DMS79 treated with DMSO at 0.1 percent for 48 hours (cell line): ENCODE results near the gene CABLES2.
A peak's percentile ranks its signal among the peaks of the same experiment; 100 is the strongest.
"Not testable (repeated sequence)": the region's sequence is repeated elsewhere in the genome, so short reads cannot be mapped to it uniquely, and the experiment has no call there.

Experiments
- DNase-seq: peaks from one replicate; lab custom pipeline; 2025; lab: John Stamatoyannopoulos, UW

CABLES2 gene

DNA sequence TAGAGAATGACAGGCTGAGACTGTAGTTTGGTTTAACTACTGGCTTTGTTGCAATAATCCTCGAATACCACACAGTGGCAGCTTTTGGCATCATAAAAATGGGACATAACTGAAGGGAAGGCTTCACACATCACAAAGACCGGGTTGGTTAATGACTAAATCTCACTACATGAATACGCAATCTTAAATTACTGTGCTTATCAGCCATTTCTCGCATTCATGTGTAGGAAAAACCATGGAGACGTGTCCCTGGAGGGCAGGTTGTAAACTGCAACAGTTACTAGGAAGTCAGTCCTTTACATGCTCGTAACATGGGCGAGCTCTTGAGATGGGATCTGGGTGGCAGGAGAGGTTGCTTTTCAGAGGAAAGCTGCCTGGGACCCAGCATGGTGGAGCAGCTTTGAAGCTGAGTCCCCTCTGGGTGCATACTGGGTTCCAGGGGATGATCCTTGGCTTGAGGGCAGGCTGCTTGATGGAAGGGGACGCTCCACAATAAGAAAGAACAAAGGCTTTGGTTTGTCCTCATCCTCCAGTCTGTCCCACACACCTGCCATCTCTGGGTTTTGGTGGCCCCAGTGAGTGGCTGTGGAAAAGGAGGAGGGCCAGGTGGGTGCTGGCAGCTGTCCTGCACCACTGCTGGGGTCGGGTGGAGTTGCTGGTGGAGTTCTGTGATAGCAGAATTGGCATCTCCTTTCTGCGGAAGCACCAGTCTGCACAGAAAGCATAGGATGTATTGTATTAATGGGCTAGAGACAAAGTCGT, 18.1 kb downstream of the CABLES2 start:
- DNase-seq, result no peak

DNA sequence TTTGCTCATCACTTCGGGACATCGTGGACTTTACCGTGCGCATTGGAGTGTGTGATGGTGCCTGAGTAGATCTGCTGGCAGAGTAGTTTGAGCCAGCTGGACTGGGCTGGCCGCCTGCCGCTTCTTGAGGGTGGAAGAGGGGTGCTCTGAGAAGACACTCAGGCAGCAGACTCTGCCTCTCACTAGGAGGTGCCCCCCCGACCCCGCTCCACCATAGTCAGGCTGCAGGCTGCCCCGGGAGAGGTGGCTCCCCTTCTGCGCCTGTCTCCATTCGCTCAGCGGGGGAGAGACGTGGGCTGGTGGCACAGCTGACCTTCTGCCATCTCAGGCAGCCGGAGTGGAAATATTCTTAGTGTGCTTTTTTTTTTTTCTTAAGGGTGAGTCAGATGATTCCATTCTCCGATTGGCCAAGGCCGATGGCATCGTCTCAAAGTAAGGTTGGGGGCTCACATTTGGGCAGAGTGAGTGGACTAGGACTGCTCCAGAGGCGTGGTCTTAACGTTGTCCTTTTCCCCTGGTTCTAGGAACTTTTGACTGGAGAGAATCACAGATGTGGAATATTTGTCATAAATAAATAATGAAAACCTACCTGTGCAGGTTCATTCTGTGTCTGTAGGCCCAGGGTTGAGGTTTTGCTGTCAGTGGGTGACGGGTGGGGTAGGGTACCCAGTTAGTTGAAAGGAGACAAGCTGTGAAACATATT, 19.0 kb downstream of the CABLES2 start:
- DNase-seq, result no peak

DNA sequence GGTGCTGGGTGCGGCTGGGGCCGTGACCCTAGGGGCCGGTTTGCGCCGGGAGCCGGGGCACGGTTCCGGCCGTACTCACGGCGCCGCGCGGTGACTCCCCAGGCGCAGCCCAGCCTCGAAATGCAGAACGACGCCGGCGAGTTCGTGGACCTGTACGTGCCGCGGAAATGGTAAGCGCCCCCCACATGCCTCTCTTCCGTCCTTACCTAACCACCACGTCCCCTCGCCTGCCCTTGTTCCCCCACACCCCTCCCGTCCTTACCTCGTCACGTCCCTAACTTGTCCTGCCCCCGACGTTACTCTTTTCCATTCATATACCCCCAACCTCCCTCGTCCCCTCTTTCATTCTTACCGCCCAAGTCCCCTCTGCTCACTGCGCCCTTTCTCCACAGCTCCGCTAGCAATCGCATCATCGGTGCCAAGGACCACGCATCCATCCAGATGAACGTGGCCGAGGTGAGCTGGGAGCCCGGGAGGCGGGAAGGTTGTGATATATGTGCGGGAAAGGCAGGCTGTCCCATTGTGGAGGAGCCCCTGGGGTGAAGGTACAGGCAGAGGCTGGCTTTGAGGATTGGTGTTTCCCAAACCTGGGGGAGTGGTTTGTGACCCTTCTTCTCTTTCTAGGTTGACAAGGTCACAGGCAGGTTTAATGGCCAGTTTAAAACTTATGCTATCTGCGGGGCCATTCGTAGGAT, 19.7 kb downstream of the CABLES2 start:
- no peak for DNase-seq

DNA sequence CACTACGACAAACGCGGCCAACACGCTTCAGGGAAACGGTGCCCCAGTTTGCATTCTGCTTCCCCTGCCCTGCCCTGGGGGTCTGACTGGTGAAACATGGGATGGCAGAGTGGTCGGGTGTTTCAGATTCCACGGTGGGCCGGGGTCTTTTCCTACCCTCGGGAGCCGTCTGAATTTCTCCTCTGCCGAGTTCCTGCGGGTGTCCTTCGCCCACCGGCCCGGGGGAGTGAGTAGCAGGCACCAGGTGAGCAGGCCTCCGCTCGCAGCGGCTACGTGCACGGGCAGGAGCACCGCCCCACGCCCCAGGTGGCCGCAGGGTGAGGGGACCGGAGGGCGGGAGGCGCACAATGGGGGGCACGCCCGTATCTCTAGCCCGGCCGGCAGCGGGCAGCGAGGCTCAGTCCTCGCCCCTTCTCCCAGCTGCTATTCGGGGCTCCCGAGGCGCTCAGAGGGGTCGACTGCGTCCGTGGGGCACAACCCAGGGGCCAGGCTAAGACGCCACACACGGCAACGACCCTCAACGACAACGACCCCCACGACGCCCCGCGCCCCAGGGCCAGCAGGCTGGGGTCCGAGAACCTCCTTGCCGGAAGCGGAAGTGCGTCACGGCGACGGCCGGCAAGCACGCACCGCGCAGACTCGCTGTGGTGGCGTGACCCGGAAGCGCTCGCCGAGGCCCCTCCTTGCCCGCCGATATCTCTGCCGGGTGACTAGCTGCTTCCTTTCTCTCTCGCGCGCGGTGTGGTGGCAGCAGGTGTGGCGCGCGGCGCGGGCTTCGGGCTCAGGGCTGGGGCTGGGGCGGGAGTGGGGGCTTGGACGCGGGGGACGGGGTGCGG, 20.5 kb downstream of the CABLES2 start, which contains the start of gene RPS21:
Gene RPS21, plus strand, starts transcription at position 721 of the 836 bp plus-strand sequence. CDS start 236 bp downstream, outside the sequence.
- DNase-seq, result peak; percentile 83

DNA sequence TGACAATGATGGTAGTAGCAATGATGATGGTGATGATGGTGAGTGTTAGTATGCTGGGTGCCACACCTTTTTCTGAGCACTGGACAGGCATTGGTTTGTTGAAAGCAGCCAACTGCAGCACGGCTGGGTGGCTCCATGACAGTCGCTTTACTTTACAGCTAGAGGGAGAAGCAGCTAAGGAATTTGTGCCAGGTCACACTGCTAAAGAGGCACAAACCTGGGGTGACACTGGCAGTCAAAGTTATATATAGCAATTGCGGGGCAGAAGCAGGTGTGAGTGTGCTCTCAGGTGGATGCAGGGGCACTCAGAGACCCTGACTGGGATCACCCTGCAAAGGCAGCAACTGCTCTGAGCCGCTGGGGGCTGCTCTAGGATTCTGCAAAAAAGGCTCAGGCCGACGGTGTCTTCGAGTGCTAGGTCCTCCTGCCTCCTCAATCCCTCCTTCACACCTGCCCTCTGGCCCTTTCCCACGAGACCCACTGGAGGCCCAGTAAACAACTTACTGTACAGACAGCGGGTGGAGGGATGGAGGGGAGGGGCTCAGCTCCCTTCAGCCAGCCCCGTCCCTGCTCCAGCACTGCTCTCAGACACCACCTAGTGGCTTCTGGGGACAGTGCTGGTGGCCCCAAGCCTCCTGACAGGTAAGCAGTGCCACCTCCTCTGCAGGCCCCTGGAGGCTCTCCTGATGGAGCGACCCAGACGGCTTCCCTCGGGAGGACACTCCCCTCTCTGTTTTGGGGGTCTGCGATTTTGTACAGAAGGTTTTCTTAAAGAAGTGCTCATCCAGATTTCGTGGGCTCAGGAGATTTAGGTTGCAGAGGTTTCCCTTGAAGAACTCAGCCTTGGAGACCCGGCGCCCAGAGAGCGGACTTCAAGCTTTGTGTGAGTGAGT, 24.5 kb downstream of the CABLES2 start:
- DNase-seq, result peak; percentile 56

DNA sequence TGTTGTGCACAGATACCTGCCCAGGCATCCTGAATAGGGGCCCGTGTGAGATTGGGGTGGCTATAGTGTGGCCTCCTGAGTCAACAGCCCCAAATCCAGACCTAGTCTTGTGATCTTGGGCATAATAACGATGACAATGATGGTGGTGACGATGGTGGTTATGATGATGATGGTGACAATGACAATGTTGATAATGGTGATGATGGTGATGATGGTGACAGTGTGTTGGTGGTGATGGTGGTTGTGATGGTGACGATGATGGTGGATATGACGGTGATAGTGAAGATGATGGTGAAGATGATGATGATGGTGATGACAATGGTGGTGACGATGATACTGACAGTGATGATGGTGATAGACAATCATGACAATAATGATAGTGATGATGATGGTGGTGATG, 25.2 kb downstream of the CABLES2 start:
- no peak for DNase-seq

DNA sequence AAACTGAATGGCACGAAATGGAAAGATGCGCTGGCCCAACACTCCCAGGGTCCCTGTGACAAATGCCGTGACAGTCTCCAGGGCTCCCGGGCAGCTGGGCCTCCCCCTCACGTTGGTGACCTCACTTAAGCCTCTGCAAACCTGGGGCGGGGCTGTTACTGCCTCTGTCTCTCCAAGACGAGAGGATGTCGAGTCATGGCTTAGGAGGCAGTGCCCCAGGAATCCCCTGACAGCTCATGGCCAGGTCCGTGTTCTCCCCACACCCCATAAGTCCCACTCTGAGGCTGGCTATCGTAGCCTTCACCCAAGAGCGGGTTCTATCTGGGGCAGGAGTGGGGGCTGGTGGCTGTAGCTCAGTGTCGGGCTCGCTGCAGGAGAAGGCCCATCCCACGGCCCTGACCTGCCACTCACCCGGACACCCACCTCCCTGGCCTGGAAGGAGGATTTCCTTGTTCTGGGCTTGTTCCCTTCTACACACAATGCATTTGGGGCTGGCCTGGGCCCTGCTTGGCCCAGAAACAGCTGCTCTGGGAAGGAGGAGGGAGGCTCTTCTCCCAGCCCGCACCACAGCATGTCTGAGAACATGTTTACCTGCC, 25.8 kb downstream of the CABLES2 start:
- no peak for DNase-seq

DNA sequence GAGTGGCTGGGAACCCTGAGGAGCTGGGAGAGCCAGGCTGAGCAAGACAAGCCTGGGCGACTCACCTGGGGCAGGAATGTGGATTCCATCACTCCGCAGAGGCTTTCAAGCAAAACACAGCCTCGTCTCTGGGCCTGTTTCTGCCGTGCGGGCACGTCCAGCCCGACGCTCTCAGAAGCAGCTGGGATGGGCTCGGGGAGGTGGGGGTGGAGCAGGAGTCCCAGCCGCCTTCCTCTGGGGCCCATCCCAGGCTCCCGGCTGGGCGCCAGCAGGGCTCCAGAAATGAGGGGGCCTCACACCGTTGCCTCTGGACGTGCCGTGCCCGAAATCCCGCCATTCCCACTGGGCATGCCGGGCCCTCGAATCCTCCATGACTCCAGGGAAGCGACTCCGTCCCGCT, 28.9 kb downstream of the CABLES2 start:
- DNase-seq, result peak; percentile 40

DNA sequence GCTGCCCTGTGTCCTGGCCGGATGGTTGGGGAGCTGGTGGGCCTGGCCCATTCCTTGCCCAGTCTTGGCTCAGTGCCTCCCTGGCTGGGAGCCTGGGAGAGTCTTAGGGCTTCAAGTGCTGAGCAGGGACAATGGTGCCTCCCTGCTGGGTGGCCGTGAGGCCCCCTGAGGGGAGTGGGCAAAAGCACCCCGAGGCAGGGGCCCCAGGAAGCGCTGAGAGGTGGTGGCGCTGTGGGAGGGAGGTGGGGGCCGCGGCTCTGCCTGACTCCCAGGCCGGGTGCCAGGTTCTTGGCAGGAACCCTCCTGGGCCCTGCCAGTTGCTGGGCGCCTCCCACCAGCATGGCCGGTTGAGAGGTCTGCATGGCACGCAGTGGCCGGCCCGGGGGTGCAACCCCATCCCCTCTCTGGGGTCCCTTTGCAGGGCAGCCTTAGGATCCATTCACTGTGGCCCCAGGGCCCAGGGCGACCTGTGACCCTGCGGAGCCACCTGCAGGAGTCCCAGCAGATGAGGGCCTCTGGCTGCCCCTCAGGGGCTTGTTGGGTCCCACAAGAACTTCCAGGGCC, 29.4 kb downstream of the CABLES2 start:
- DNase-seq, result peak; percentile 8

DNA sequence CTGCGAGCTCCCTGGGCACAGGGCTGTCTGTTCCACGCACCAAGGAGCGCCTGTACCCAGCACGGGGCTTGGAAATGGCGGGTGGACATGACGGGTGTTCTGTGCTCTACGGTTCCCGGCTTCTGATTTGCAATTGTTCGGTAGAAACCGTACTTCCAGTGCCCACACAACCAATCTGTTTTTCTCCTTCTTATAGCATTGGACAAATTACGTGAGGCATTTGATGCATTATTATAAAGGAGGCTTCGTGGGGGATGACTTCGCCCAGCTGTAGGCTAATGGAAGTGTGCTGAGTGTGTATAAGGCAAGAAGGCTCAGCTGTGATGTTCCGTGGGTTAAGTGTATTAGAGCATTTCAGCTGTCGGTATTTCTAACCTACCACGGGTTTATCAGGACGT, 30.0 kb downstream of the CABLES2 start:
- DNase-seq, result no peak

DNA sequence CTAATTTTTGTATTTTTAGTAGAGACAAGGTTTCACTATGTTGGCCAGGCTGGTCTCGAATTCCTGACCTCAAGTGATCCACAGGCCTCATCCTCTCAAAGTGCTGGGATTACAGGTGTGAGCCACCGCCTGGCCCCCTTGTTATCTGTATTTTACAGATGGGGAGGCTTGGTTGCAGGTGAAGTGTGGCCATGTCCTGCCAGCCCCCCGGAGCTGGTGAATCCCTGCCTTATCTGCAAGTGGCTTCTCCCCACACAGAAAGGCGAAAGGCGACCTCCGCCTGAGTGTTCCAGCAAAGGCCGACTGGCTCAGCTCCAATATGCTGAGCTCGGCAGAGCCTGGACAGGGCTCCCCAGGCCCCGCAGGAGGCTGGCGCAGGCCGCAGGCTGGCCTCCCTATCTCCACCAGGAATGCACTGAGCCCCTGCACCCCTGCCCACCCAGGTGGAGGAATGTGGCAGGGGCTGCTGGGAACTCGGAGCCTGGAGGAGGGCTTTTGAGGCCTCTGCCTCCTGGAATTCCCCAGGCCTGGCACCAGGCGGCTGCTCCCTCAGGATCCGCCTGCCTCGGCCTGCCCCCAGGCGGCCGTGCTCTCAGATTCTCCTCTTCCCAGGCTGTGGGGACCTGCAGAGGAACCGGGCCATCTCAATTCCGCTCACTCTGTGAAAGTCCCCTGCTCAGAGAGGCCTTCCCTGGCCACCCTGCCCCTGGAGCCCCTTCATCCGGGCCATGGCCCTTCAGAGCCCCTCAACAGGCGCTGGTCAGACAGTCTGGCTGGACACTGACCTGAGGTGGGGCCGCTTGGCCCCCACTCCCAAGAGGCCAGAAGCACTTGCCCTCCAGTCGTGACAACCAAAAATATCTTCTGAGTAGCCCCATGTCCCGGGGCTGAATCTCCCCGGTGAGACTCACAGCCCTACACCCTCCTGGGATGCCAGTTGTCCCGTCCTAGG, 30.7 kb downstream of the CABLES2 start:
- DNase-seq, result no peak

DNA sequence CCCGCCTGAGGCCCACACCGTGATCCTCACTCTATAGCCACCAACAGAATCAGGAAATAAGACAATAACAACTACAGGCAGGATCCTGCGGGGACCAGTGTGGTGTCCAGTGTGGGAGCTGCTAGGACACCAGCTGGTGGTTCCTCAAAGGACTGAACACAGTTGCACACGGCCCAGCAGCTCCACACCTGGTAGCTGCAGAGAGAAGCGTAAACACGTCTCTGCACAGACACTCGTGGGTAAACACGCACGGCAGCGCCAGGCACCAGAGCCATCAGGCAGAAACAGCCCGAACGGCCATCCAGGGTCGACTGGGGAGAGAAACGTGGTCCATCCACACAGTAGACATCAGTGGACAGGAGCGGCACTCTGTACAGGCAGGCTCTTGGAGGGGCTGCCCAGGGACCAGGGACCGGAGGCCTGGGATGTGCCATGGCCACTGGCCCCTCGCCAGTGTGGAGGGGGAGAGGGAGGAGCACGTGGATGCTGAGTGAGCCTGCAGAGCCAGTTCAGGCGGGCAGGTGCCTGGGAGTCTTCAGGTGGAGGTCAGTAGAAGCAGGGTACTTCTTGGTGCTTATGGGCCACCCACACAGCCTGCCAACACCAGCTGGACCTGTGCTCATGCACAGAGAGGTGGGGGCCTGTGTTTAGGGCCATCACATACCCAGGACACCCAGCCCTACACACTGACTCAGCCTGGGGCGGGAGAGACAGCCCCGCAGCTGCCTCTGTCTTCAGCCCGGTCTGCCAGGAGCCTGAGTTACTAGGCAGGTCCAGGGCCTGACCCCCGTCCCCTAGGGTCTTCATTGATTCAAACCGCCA, 32.5 kb downstream of the CABLES2 start:
- DNase-seq, result no peak

DNA sequence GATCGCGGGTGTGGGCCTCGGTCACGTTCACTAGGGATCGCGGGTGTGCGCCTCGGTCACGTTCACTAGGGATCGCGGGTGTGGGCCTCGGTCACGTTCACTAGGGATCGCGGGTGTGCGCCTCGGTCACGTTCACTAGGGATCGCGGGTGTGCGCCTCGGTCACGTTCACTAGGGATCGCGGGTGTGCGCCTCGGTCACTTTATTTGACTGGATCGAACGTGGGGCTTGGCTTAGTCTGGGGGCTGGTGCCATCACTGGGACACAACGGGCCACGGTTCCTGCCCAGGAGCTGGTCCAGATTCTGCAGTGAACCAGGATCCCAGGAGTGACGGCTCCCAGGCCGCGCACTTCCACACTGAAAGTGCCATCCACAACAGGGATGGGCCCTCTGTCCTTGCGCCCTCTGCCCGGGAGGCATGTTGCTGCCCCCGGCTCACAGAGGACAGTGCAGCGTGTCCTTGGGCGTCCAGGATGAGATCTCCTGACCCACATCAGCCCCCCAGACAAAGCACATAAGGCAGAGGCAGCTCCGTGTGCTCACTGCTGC, 33.4 kb downstream of the CABLES2 start:
- DNase-seq, result not testable (repeated sequence)

DNA sequence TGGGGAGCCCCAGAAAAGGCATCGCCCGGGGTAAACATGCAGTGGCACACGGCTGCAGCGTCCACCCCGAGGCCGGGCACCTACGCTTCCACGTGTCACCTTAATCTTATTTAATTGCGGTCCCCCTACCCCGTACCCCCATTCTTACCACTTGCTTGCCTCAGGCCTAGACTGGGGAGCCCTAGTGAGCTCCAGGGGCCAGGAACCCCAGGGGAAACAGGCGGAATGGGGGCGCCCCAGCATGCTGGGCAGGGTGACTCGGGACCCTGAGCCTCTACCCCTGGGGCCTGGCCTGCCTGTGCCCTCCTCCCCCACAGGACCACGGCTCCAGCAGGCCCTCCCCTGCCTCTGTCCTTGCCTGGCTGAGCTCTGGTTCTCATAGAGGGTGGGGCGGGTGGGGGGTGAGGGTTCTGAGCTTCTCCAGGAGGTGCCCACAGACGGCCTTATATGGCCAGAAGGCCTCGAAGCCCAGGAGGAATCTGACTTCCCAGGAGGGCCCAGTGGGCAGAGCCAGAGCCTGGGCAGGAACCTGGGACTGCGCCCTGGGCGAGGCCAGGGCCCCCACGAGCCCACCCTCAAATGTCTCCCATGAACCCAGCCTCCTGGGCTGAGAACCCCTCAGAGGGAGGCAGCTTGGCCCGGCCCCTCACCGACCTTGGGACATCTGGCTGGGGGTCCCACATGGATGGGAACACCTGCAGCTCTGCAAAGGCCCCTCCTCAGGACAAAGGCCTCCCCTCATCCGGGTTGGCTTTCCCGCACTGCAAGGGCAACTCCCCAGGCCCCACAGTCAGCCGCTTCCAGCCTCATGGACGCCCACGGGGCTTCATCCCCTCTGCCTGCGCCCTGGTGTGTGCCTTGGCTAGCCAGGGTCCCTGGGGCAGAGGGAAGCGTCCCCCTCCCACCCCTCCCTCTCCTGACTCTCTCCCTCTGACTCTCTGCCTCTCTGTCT, 34.8 kb downstream of the CABLES2 start:
- DNase-seq, result no peak

DNA sequence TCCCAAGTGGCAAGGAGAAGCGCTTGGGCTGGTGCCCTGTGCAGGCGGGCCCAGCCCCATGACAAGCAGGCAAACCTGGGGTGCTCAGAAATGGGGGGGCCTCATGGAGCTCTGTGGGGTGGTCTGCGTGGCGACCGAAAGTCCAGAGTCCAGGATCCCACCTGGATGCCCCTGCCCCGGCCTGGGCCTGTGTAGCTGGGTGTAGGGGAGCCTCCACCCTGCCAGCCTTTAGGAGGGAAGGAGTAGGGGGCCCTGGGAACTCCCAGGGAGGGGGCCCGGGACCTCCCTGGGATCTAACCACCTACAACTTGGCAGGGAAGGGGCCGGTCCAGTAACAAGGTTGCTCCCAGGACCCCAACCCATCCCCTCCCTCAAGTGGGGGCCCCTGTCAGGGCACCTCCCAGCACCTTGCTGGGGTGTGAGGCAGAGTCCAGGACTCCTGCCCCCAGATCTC, 35.5 kb downstream of the CABLES2 start:
- no peak for DNase-seq

DNA sequence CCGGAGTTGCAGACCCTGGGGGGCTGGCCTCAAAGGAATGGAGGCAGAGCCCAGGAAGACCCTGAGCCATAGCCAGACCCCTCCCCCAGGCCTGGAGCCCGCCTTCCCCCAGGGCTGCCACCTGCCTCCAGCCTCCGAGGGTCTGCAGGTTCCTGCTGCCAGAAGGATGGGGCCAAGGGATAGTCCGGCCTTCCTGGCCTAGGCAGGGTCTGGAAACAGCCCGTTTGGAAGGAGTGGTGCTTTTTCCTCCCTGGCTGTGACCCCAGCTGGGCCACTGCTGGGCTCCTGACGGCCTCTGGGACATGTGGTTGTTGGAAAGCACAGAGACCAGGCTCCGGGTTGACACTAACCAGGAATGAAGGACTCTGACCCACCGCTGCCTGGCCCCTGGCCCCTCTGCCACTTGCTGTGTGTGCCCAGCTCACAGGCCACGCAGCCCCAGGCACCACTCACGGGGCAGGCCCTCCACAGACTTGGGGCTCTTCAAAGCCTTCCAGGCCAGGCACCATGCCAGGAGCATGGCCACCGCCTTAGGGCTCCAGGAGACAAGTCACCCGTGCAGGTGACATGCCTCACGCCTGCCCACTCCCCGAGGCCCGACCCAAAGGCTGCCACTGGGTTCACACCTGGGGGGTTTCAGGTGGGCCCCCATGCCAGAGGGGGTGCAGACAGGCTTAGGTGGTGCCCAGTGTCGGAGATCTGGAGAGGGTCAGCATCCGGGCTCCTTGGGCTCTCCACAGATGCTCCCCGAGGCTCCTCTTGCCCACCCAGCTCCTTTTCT, 36.1 kb downstream of the CABLES2 start:
- peak; percentile 13 for DNase-seq
